A673 (cell line): Measurements from ENCODE around the gene ITGA1.

Source experiments
- CTCF ChIP-seq: fragments of 300-800, 200-600 bp; sonication (generic); conservative IDR thresholded peaks from 2 replicates; pipeline ENCODE4 v1.5.1; 2017; ENCODE audit warnings: low read depth, mild to moderate bottlenecking, antibody characterized with exemption, low read length, moderate library complexity, mixed read lengths
- EZH2 ChIP-seq: fragments of 200-600 bp; sonication (generic); IDR thresholded peaks from 2 replicates; pipeline ENCODE4 v1.6.1; 2017; ENCODE audit warnings: borderline replicate concordance, low read depth, mild to moderate bottlenecking, mixed read lengths, antibody characterized with exemption, low read length; ENCODE audit not compliant: poor library complexity, severe bottlenecking

DNA sequence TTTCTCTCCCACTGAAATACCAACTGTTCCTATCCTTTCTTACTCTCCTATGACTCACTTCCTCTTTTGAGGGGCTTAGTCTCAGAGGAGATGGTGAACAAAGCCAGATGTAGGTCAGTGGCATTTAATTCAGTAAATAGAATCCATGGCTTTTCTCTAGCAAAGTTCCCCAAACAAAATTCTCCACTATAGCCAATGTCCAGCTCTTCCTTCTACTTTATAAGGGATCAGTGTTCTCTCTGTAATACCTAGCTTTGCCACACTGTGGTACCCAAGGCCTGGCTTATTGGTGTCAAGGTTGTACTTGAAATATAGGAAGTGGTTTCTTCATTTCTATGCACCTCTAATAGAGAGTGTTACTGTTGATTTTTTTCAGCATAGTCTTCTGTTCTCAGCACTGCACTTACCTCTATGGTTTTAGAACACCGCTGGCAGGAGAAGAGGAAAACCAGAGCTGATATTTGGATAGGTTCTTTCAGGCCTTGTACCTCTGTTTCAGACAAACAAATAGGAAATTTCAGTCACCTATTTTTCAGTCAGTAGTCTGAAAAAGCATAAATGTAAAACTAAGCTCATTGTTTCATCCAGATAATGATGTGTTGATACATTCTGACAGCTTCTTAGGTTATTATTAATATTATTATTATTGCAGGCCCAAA is 160.8 kb downstream of the ITGA1 start:
- TF ChIP-seq CTCF (peak; percentile 81), EZH2 (no peak)
